Loucy (cell line): ENCODE data around the gene NTN1.

Experiments
- H2AFZ ChIP-seq: fragments of 200-600 bp; sonication (generic); 2 replicates; pipeline ENCODE4 v1.6.0; 2016; ENCODE audit warnings: antibody characterized with exemption, mild to moderate bottlenecking, low read length, moderate library complexity
- H3F3A ChIP-seq: fragments of 200-600 bp; 2 replicates; pipeline ENCODE4 v1.6.0; 2016; ENCODE audit warnings: antibody characterized with exemption, low read depth, mild to moderate bottlenecking
- H3K27me3 ChIP-seq: fragments of 200-600 bp; sonication (generic); 2 replicates; pipeline ENCODE4 v1.6.1; 2014; ENCODE audit warnings: low read length, mild to moderate bottlenecking; ENCODE audit not compliant: insufficient read depth, poor library complexity, severe bottlenecking
- H3K36me3 ChIP-seq: fragments of 200-600 bp; sonication (generic); 2 replicates; pipeline ENCODE4 v1.6.1; 2016; ENCODE audit warnings: low read length; ENCODE audit not compliant: insufficient read depth
- H3K4me1 ChIP-seq: fragments of 200-600 bp; sonication (generic); 2 replicates; pipeline ENCODE4 v1.5.1; 2014; ENCODE audit warnings: low read length, mild to moderate bottlenecking; ENCODE audit not compliant: insufficient read depth, poor library complexity, severe bottlenecking
- H3K4me2 ChIP-seq: fragments of 200-600 bp; sonication (generic); 2 replicates; pipeline ENCODE4 v1.6.0; 2014; ENCODE audit warnings: antibody characterized with exemption, low read length, low read depth, mild to moderate bottlenecking; ENCODE audit not compliant: poor library complexity, severe bottlenecking
- H3K4me3 ChIP-seq: fragments of 200-600 bp; sonication (generic); 2 replicates; pipeline ENCODE4 v1.5.1; 2014; ENCODE audit warnings: low read length, mild to moderate bottlenecking, mixed read lengths; ENCODE audit not compliant: poor library complexity, severe bottlenecking
- H3K79me2 ChIP-seq: fragments of 200-600 bp; sonication (generic); 2 replicates; pipeline ENCODE4 v1.6.1; 2014; ENCODE audit warnings: low read length; ENCODE audit not compliant: insufficient read depth
- H3K9ac ChIP-seq: fragments of 200-600 bp; sonication (generic); 2 replicates; pipeline ENCODE4 v1.6.0; 2014; ENCODE audit warnings: mild to moderate bottlenecking, low read depth, low read length, moderate library complexity; ENCODE audit not compliant: poor library complexity, severe bottlenecking
- H3K9me2 ChIP-seq: fragments of 200-600 bp; sonication (generic); replicated peaks from 2 replicates; pipeline ENCODE4 v1.6.1; 2016; ENCODE audit warnings: low read depth, low read length, mixed read lengths
- H3K9me3 ChIP-seq: fragments of 200-600 bp; sonication (generic); 2 replicates; pipeline ENCODE4 v1.6.1; 2014; ENCODE audit warnings: mild to moderate bottlenecking, antibody characterized with exemption, low read length, low read depth; ENCODE audit not compliant: insufficient read depth
- H4K20me1 ChIP-seq: fragments of 200-600 bp; sonication (generic); 2 replicates; pipeline ENCODE4 v1.6.0; 2014; ENCODE audit warnings: antibody characterized with exemption, low read length, mild to moderate bottlenecking; ENCODE audit not compliant: insufficient read depth, poor library complexity, severe bottlenecking
- EZH2phosphoT487 ChIP-seq: fragments of 200-600 bp; IDR thresholded peaks from 2 replicates; pipeline ENCODE4 v1.6.1; 2018; ENCODE audit warnings: antibody characterized with exemption, mild to moderate bottlenecking, moderate library complexity, borderline replicate concordance
- TF ChIP-seq, protein P1 (sequence below): fragments of 200-600 bp; sonication (generic); conservative IDR thresholded peaks from 2 replicates; pipeline ENCODE4 v1.5.1; 2014; ENCODE audit warnings: mild to moderate bottlenecking, antibody characterized with exemption, low read length

The NTN1 gene

DNA sequence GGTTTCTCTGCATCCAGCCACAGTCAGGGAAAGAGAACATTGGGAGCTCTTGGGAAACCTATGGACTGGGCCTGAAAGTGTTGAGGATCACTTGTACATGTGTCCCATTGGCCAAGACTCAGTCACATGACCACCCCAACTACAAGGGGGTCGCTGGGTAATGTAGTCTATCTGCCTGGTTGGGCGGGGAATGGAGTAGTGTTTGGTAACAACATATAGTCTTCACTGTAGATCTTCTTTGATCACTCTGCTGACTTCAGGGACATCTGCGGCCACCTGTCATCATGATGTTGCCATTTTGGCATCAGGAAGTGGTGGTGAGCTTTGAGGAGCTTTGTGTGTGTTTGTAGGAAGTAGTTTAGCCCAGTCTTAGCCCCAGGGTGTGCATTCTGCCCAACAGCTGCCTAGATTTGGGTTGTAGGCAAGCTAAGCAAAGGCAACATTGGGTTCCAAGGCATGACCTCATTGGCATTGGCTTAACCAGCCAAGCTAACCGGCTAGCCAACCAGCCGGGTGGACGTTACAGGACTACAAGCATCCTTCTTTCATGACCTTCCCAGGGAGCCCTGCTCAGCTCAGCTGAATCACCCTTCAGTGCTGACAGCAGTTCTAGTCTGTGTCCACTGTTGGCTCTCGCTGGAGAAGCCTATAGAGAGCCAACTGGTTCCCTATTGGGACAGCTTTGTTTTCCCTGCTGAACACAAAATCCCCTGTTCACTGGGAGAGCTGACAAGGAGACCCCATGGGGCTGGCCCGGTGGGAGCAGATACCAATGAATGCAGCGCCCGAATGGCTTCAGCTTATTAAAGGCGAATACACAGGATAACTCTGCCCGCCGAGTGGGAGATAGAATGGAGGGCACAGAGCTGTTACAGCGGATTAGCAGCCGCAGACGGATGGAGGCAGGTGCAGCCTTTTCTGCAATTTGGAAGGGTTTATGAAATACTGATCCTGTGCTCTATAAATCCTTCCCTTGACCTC is 178.6 kb downstream of the NTN1 start:
- no peaks in the 10 kb centered on the region for H3K27me3 ChIP-seq
- no peaks in the 10 kb centered on the region for H4K20me1 ChIP-seq
- H3K4me1 ChIP-seq = no peaks in the 10 kb centered on the region
- no peaks in the 10 kb centered on the region for H3K79me2 ChIP-seq
- TF ChIP-seq EZH2phosphoT487 = no peak
- TF ChIP-seq, protein P1, sequence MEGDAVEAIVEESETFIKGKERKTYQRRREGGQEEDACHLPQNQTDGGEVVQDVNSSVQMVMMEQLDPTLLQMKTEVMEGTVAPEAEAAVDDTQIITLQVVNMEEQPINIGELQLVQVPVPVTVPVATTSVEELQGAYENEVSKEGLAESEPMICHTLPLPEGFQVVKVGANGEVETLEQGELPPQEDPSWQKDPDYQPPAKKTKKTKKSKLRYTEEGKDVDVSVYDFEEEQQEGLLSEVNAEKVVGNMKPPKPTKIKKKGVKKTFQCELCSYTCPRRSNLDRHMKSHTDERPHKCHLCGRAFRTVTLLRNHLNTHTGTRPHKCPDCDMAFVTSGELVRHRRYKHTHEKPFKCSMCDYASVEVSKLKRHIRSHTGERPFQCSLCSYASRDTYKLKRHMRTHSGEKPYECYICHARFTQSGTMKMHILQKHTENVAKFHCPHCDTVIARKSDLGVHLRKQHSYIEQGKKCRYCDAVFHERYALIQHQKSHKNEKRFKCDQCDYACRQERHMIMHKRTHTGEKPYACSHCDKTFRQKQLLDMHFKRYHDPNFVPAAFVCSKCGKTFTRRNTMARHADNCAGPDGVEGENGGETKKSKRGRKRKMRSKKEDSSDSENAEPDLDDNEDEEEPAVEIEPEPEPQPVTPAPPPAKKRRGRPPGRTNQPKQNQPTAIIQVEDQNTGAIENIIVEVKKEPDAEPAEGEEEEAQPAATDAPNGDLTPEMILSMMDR = no peak
- no peaks in the 10 kb centered on the region for H3K9me3 ChIP-seq
- no peak overlapping the region for H3K9ac ChIP-seq
- no peak overlapping the region for H2AFZ ChIP-seq
- no peak overlapping the region for H3K4me3 ChIP-seq
- H3K9me2 ChIP-seq = no peaks in the 10 kb centered on the region
- no peaks in the 10 kb centered on the region for H3K36me3 ChIP-seq
- H3F3A ChIP-seq = no peaks in the 10 kb centered on the region
- no peak overlapping the region for H3K4me2 ChIP-seq

DNA sequence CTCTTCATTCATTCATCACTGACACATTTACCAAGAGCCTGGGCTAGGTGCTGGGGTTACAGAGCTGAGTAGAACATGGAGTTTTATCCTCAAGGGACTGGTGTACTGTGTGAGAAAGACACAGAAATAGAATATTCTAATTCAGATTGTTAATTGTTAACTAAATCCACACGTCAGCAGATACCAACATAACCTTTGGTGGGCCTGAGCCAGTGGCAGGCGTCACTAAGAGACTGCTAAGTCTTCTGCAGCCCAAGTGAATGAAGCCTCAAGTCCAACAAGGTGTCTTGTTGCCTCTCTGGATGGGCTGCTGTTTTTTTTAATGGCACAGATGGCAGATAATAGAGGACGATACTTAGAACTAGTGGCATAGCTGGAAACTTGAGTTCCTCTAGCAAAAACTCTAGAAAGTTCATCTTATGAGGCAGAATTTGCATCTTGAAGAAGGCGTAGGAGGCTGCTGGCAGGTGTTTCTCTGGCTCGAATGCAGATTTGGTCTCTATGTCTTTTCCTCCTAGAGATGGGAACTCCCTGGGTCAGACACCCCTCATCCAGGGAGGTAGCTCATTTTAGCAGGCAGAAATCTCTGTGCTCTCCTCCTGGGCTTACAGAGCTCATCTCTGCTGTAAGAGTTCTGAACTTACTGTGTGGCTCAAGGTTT is 179.5 kb downstream of the NTN1 start:
- Histone ChIP-seq H3K79me2 (no peaks in the 10 kb centered on the region), H2AFZ (no peak overlapping the region), H4K20me1 (no peaks in the 10 kb centered on the region), H3K9me3 (no peaks in the 10 kb centered on the region), H3K9me2 (no peaks in the 10 kb centered on the region), H3K4me2 (no peak overlapping the region), H3K36me3 (no peaks in the 10 kb centered on the region), H3F3A (no peaks in the 10 kb centered on the region), H3K4me1 (no peaks in the 10 kb centered on the region), H3K27me3 (no peaks in the 10 kb centered on the region), H3K4me3 (no peak overlapping the region), H3K9ac (no peak overlapping the region)
- TF ChIP-seq EZH2phosphoT487 = no peak
- TF ChIP-seq, protein P1 = no peak

DNA sequence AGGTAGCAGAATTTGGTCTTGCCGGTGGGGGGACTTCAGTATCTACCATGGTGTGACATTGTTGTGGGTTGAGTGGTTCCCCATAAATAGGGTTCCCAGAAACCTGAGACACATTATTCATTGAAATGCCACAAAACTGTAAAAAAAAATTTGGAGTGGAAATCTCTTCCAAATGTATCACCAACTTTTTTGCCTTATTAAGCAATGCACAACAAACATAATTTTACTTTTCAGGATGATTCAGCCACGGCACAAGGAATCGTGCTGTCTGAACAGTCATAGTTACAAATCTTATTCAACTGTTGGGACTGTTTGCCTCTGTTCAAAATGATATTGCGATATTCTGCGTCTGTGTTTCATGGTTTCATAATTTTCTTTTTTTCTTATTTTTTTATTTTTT is 181.2 kb downstream of the NTN1 start:
- TF ChIP-seq, protein P1 = no peak
- no peak for TF ChIP-seq EZH2phosphoT487
- Histone ChIP-seq H3K4me2 (no peak overlapping the region), H3F3A (no peaks in the 10 kb centered on the region), H2AFZ (no peak overlapping the region), H3K9ac (no peak overlapping the region), H3K9me3 (no peaks in the 10 kb centered on the region), H4K20me1 (no peaks in the 10 kb centered on the region), H3K4me1 (no peaks in the 10 kb centered on the region), H3K4me3 (no peak overlapping the region), H3K27me3 (no peaks in the 10 kb centered on the region), H3K9me2 (no peaks in the 10 kb centered on the region), H3K79me2 (no peaks in the 10 kb centered on the region), H3K36me3 (no peaks in the 10 kb centered on the region)
